NCI-H524 (cell line): ENCODE data around the gene LHFPL3.
"Not testable (repeated sequence)": the region's sequence is repeated elsewhere in the genome, so short reads cannot be mapped to it uniquely, and the experiment has no call there.

Source experiments
- DNase-seq, 2 experiments: peaks; one replicate each; lab custom pipeline; 2025; lab: John Stamatoyannopoulos, UW

Gene LHFPL3

DNA sequence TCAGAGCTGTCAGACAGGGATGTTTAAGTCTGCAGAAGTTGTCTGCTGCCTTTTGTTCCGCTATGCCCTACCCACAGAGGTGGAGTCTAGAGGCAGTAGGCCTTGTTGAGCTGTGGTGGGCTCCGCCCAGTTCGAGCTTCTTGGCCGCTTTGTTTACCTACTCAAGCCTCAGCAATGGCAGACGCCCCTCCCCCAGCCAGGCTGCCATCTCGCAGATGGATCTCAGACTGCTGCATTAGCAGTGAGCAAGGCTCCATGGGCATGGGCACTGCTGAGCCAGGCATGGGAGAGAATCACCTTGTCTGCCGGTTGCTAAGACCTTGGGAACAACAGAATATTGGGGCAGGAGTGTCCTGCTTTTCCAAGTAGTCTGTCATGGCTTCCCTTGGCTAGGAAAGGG lies 267.2 kb downstream of the LHFPL3 start:
- not testable (repeated sequence) for DNase-seq

DNA sequence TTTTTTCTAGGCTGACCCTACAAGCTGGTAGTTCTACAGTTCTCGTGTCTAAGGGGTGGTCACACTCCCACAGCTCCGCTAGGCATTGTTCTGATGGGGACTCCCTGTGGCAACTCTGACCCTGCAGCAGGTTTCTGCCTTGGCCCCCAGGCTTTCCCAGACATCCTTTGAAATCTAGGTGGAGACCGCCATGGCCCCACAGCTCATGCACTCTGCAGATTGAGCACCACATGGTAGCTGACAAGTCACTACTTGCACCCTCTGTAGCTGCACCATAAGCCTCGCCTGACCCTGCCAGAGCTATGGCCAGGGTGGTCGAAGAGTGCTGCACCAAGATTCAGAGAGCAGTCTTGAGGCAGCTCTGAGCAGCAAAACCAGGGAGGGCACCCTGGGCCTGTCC lies 275.6 kb downstream of the LHFPL3 start:
- DNase-seq: no peak

DNA sequence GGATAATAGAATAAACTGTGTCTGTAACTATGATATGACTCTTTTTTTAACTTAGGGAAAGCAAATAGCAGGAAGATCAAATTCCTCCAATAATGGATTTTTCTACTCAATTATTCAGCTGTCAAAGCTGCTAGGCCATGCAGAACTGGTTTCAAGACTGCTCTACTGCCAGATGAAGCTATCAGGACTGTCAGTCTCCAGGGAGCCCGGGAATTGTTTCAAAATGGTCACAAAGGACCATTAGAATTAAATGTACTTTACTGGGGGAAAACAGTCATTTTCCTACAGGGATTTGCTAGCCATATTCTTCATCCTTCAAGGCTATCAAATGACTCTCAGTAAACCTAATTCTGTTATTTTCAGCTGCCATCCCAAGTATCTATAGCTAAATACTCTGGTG lies 276.3 kb downstream of the LHFPL3 start:
- DNase-seq: no peak

GRCh38 chr7:104621321-104621720 lies 292.9 kb downstream of the LHFPL3 start:
- DNase-seq: no peak

DNA sequence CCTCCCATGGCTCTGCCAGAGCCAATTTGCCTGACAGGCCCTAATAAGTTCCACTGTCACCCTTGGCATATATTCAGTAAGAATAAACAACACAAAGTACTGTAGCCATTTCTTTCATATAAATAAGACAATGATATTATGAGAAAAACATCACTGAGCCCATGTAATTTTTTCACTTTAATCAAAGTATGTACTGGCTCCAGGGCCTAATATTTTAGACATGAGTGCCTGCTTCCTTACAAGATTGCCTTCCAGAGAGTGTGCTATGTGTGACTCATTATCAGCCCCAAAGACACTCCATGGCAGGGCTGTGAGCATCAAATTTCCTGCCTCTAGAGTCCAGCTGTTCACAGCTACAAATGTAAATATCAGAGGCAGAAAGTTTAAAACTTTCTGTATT lies 297.6 kb downstream of the LHFPL3 start:
- DNase-seq: peak in 1 of 2 experiments; percentile 41

- no peak for DNase-seq
Measured at GRCh38 chr7:104627516-104627915, 299.1 kb downstream of the LHFPL3 start.

DNA sequence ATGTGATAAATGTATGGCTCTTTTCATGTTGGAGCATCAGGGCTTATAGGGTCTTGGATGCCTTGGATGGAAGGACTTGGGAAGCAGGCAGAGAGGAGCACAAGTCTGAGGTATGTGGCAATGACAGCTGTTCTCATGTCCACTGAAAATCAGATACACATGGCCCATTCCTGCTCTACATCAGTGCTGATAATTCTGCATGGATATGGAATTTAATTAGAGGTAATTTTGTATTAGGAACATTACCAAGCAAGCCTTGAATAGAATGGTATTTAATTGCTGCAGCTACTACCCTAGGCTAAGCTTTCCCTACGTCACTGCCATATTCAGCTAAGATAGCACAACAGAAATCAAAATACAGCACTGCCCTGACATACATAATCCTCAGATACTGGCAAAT lies 299.6 kb downstream of the LHFPL3 start:
- no peak for DNase-seq

DNA sequence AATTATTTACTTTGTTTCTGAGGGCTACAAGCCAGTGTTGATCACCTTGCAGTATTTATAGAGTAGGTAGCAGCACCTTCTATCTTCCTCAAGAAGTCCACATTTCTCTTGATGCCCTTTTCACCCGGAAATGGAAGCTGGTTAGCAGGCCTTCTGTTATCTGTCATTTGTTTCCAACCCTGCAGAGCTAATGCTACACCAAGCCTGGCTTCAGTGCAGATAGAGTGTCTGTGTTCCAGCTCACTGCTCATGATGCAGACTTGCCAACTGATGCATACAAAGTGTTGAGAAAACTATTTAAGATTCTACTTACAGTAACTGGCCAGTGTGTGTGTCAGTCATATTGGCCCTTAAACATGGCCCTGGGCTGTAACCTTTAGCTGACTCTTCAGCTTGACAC lies 301.0 kb downstream of the LHFPL3 start:
- peak in 1 of 2 experiments; percentile 9 for DNase-seq

- DNase-seq: no peak
Measured at GRCh38 chr7:104640506-104640905, 312.1 kb downstream of the LHFPL3 start.

DNA sequence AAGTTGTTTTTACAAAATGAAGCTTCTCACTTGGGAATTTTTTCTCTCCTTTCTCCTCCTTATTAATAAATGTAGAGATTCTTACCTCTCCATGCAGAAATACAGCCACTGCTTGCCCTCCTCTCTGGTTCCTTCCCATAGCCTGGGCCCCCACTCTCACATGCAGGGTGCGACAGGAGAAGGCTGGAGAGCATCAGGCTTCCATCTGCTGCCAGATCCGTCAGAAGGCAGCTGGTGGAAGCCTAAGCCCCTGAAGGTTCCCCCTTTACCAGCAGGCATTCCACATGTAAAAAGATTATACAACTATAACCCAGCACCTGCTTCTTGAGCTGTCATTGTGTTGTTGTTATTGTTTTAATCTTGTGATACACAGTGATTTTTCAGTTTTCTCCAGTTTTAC lies 314.2 kb downstream of the LHFPL3 start:
- peak; percentile 82 to 90 for DNase-seq

GRCh38 chr7:104643587-104644217 lies 315.3 kb downstream of the LHFPL3 start:
- DNase-seq: peak in 1 of 2 experiments; percentile 39

DNA sequence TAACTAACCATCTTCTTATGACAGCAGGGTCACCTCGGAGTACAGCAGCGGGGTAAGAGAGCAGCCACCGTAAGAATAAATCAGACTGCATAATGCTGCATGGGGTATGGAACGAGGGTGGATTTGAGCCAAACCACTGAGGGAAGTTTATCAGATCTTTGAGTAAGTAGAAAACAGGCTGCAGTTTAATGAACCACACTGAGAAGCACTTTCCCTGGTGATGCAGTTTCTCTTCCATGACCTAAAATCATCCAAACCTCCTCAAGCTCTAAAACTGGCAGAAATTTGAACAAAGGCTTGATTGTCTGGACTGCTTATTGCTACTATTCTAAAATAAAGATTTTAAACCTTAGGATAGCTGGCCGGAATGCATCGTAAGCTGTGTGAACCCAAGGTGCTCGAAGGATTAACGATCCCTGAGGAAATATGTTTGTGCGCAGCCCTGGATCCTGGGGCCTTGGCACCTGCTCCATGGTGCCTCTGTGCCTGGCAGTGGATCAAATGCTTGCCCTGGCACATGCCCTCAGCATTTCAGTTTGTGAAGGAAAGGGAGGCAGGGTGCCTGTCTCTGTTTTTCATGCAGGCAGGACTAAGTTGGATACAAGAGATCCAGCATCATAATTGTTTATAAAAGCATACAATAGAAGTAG lies 322.7 kb downstream of the LHFPL3 start:
- no peak for DNase-seq

GRCh38 chr7:104652434-104652833 lies 324.0 kb downstream of the LHFPL3 start:
- DNase-seq: no peak

DNA sequence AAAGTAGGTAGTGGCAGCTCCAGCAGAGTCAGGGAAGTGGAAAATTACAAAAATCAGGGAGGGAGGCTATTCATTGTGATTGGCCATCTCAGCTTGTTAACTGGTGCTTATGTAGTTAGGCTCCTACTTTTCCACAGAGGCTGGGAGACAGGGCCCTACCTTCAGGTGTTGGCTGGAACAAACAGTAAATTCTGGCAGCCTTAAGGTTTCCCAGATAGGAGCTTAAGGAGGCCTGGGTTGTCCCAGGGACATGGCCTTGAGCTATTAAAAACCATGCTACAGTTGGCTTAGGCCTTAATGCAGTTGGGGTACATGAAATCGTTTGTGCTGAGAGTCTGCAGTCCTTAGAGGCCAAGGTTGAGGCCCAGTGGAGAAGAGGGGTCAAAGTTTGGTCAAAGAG lies 324.5 kb downstream of the LHFPL3 start:
- no peak for DNase-seq

- DNase-seq: no peak
Measured at GRCh38 chr7:104653825-104654401, 325.5 kb downstream of the LHFPL3 start.

DNA sequence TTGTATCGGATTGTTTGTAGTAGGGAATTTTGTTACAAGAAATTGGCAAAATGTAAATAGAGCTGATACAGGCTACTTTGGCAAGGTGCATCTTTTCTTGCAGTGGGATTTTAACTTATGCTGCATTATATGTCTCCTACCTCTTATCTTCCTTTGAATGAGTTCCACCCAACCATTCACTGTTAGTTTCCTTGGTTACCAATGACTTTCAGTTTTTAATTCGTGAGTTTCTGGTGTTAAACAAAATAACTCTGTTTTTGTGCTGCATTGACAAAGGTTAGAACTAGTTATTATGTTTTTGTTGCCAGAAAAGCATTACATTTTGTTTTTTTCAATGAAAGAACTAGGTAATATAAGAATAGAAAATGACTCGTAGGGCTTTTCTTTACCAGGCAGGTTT lies 327.2 kb downstream of the LHFPL3 start:
- DNase-seq: no peak

DNA sequence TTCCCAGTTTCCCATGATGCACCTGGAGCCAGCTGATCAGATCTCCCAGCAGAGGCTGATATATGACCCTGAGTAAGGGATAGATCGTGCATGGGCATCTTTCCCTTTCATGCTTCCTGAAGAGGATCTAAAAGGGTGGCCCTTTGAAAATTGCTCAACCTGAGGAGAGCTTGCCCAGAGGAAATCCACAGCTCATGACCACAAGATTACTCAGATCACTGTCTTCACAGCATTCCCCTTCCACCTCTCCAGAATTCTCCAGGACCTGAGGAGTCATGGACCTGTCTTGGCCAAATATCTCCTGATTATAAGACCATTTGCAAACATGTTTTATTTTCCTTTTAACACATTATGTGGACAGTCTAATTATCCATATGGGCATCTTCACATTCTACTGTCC lies 328.1 kb downstream of the LHFPL3 start:
- no peak for DNase-seq

DNA sequence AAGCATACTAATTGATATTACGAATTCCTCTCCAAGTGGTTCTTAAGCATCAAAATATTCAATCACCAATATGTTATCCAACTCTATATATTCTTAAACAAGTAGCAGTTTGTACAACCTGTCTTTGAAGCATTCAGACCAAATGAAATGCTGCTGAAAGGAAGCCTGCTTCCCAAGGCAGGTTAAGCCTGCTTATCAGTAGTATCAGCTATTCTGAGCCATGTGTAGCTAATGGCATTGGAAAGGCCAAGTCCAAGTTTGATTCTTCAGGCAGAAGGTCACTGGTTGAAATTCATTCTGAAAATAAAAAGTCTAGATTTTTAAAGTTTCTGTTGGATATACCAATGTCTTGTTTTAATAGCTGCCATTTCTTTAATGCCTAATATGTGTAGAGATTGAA lies 328.7 kb downstream of the LHFPL3 start:
- no peak for DNase-seq

GRCh38 chr7:104661575-104661974 lies 333.2 kb downstream of the LHFPL3 start:
- DNase-seq: no peak

DNA sequence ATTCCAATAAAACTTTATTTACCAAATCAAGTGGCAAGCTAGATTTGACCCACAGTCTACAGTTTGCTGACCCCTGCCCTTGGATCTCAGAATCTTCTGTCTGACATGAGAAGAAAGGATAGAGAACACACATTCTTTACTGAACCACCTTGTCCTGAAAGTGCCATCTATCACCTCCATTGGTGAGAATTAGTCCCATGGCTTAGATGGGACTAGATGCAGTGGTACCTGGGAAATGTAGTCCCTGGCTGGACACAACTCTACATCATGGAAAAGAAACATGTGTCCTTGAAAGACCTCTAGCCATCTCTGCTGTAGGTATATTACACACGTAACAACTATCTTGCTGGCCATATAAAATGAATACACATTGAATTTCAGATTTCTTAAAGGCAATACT lies 336.2 kb downstream of the LHFPL3 start:
- DNase-seq: no peak

- DNase-seq: no peak
Measured at GRCh38 chr7:104677587-104677986, 349.2 kb downstream of the LHFPL3 start.

DNA sequence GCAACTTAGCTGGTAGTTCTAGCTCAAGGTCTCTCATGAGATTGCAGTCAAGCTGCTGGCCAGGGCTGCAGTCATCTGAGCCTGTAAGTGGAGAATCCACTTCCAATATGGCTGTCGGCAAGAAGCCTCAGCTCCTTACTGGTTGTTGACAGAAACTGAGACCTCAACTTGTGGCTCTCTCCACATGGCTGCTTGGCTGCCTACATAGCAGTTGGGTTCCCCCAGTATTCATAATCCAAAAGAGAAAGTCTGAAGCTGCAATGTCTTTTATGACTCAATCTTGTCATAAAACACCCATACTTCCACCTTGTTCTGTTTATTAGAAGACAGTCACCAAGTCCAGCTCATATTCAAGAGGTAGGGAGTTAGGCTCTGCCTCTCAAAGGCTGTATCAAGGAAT lies 350.7 kb downstream of the LHFPL3 start:
- DNase-seq: no peak

GRCh38 chr7:104686286-104686685 lies 357.9 kb downstream of the LHFPL3 start:
- DNase-seq: no peak

DNA sequence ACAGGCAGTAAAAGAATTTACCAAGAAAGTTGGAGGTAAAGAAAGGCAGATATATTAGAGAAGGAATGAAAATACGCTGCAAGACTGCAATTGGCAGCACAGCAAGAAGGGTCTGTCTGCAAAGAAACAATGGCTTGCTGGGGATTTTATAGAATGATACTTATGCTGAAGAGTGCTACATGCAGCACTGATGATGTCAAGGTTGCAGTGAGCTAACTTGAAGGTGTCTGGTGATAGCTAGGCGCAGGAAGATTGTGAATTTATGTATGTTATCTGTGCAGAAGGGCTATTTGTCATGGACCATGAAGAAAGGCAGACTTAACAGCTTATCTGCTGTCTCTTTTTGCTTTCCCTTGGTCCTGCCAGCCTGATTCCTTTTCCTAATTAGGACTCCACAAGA lies 366.3 kb downstream of the LHFPL3 start:
- DNase-seq: no peak
